Activated CD8-positive, alpha-beta memory T cell treated with anti-CD3 and anti-CD28 coated beads for 4 hours (primary cell): ENCODE results near the gene VIM.
A peak's percentile ranks its signal among the peaks of the same experiment; 100 is the strongest.

Source experiments
- DNase-seq, 2 donors: peaks; one replicate each; pipeline ENCODE4 v3.0.0-alpha.2; 2020; ENCODE audit warnings: low read depth in 2 of 2

VIM gene

GRCh38 chr10:17209881-17210280 is 18.2 kb upstream of the VIM start:
- no peak for DNase-seq

- no peak for DNase-seq
These were observed 17.7 kb upstream of the VIM start for GRCh38 chr10:17210361-17210760.

- no peak for DNase-seq
These were observed 15.2 kb upstream of the VIM start for GRCh38 chr10:17212802-17213221.

- DNase-seq = no peak
These were observed 14.2 kb upstream of the VIM start for GRCh38 chr10:17213646-17214349.

- no peak for DNase-seq
These were observed 13.5 kb upstream of the VIM start for GRCh38 chr10:17214526-17214925.

- no peak for DNase-seq
These were observed 12.9 kb upstream of the VIM start for GRCh38 chr10:17214971-17215781.

- DNase-seq = no peak
These were observed 12.3 kb upstream of the VIM start for GRCh38 chr10:17215782-17216122.

- no peak for DNase-seq
These were observed 11.7 kb upstream of the VIM start for GRCh38 chr10:17216217-17216900.

GRCh38 chr10:17216901-17217395 is 11.1 kb upstream of the VIM start:
- DNase-seq = no peak

- no peak for DNase-seq
These were observed 10.3 kb upstream of the VIM start for GRCh38 chr10:17217631-17218232.

GRCh38 chr10:17219024-17219423 is 9.0 kb upstream of the VIM start:
- no peak for DNase-seq

- DNase-seq = no peak
These were observed 7.4 kb upstream of the VIM start for GRCh38 chr10:17220652-17221100.

GRCh38 chr10:17222329-17222728 is 5.7 kb upstream of the VIM start:
- no peak for DNase-seq

GRCh38 chr10:17225808-17226207 is 2.2 kb upstream of the VIM start:
- no peak for DNase-seq

GRCh38 chr10:17226891-17227303 is 1.1 kb upstream of the VIM start:
- no peak for DNase-seq

- DNase-seq = no peak
These were observed 512 bp upstream of the VIM start for GRCh38 chr10:17227367-17228090.

- DNase-seq = peak; percentile 71 to 78
These were observed 1.1 kb downstream of the VIM start for GRCh38 chr10:17229016-17229716.

- DNase-seq = no peak
These were observed 1.6 kb downstream of the VIM start for GRCh38 chr10:17229717-17229966.

GRCh38 chr10:17229967-17230682 is 2.1 kb downstream of the VIM start:
- peak; percentile 65 to 75 for DNase-seq

GRCh38 chr10:17231788-17232187 is 3.7 kb downstream of the VIM start:
- DNase-seq = no peak
